Measurements from ENCODE around the gene ACYP2. TPM values are rescaled to one million over a fixed set of nuclear protein-coding genes. Genes with fewer than 3 reads are reported as not detected.

ACYP2 gene
- total and polyA plus RNA-seq, 4 donors, result 16.3 to 36.4 (median 24.8) TPM

GRCh38 chr2:54233832-54234649, 118.6 kb downstream of the ACYP2 start:
- no peaks in the 10 kb centered on the region for H3K36me3 ChIP-seq (ENCODE audit: control insufficient read depth in 1 of 2, insufficient read depth in 2 of 2, low read length in 1 of 2)
- intact Hi-C loops (cut with DNase I), result no loop called here
- WGBS, 2 donors, result 52 to 63% methylated on average over 4 of the region's 4 CpGs
- ATAC-seq (ENCODE audit: low FRiP score), result no peak
- peaks cover 0 to under 1% of the 10 kb centered on the region in 2 donors for H3K4me1 ChIP-seq (ENCODE audit: control insufficient read depth in 1 of 2, insufficient read depth in 2 of 2, low read length in 2 of 2)
- no peak for DNase-seq
- no peak overlapping the region for H3K4me3 ChIP-seq (ENCODE audit: low read length in 2 of 2)
- H3K27me3 ChIP-seq (ENCODE audit: control insufficient read depth in 1 of 2, insufficient read depth in 2 of 2, low read length in 1 of 2), result no peaks in the 10 kb centered on the region
- H3K27ac ChIP-seq (ENCODE audit: low read depth in 1 of 2, low read length in 2 of 2), result no peak overlapping the region
- no peaks in the 10 kb centered on the region for H3K9me3 ChIP-seq (ENCODE audit: control insufficient read depth, low read length)

DNA sequence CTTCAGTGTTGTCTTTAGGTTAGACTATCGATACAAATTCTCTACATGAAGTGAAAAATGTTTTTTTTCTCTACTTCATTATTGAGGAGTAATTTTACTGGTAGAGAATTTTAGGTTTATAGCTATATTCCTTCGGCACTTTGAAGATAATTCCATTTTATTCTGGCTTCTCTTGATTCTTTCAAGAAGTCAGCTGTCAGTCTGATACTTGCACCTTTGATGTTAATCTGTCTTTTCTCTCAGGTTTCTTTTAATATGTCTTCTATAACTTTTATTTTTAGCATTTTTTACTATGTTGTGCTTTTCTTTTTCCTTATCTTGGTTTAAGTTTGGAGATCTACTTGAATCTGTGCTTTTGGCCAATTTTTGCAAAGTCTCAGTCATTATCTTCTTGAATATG, 122.0 kb downstream of the ACYP2 start:
- Histone ChIP-seq H3K4me3 (ENCODE audit: low read length in 2 of 2) (no peak overlapping the region), H3K9me3 (ENCODE audit: control insufficient read depth, low read length) (no peaks in the 10 kb centered on the region), H3K36me3 (ENCODE audit: control insufficient read depth in 1 of 2, insufficient read depth in 2 of 2, low read length in 1 of 2) (no peaks in the 10 kb centered on the region), H3K4me1 (ENCODE audit: control insufficient read depth in 1 of 2, insufficient read depth in 2 of 2, low read length in 2 of 2) (peaks cover 6 to 10% of the 10 kb centered on the region in 2 donors), H3K27ac (ENCODE audit: low read depth in 1 of 2, low read length in 2 of 2) (no peak overlapping the region), H3K27me3 (ENCODE audit: control insufficient read depth in 1 of 2, insufficient read depth in 2 of 2, low read length in 1 of 2) (no peaks in the 10 kb centered on the region)
- intact Hi-C loops (cut with DNase I), result no loop called here
- WGBS, 2 donors, result 97 to 100% methylated on average over 2 of the region's 2 CpGs
- ATAC-seq (ENCODE audit: low FRiP score) (no peak), DNase-seq (no peak)

GRCh38 chr2:54239427-54239826, 124.0 kb downstream of the ACYP2 start:
- H3K27me3 ChIP-seq (ENCODE audit: control insufficient read depth in 1 of 2, insufficient read depth in 2 of 2, low read length in 1 of 2), result no peaks in the 10 kb centered on the region
- intact Hi-C loops (cut with DNase I), result no loop called here
- H3K4me3 ChIP-seq (ENCODE audit: low read length in 2 of 2), result no peak overlapping the region
- DNase-seq (no peak), ATAC-seq (ENCODE audit: low FRiP score) (no peak)
- peak overlapping the region; percentile 88 to 92 for H3K27ac ChIP-seq (ENCODE audit: low read depth in 1 of 2, low read length in 2 of 2)
- 16 to 19% methylated on average over 1 of the region's 1 CpG for WGBS, 2 donors
- H3K4me1 ChIP-seq (ENCODE audit: control insufficient read depth in 1 of 2, insufficient read depth in 2 of 2, low read length in 2 of 2), result peaks cover 6 to 10% of the 10 kb centered on the region in 2 donors
- no peaks in the 10 kb centered on the region for H3K9me3 ChIP-seq (ENCODE audit: control insufficient read depth, low read length)
- H3K36me3 ChIP-seq (ENCODE audit: control insufficient read depth in 1 of 2, insufficient read depth in 2 of 2, low read length in 1 of 2), result no peaks in the 10 kb centered on the region

GRCh38 chr2:54240515-54241469, 125.4 kb downstream of the ACYP2 start:
- DNase-seq, result no peak
- intact Hi-C loops (cut with DNase I), result no loop called here
- peaks cover 6 to 10% of the 10 kb centered on the region in 2 donors for H3K4me1 ChIP-seq (ENCODE audit: control insufficient read depth in 1 of 2, insufficient read depth in 2 of 2, low read length in 2 of 2)
- H3K27me3 ChIP-seq (ENCODE audit: control insufficient read depth in 1 of 2, insufficient read depth in 2 of 2, low read length in 1 of 2), result no peaks in the 10 kb centered on the region
- ATAC-seq (ENCODE audit: low FRiP score), result peak; percentile 83
- no peaks in the 10 kb centered on the region for H3K36me3 ChIP-seq (ENCODE audit: control insufficient read depth in 1 of 2, insufficient read depth in 2 of 2, low read length in 1 of 2)
- 13 to 15% methylated on average over 5 of the region's 5 CpGs for WGBS, 2 donors
- no peak overlapping the region for H3K4me3 ChIP-seq (ENCODE audit: low read length in 2 of 2)
- H3K9me3 ChIP-seq (ENCODE audit: control insufficient read depth, low read length), result no peaks in the 10 kb centered on the region
- H3K27ac ChIP-seq (ENCODE audit: low read depth in 1 of 2, low read length in 2 of 2), result peak overlapping the region; percentile 88 to 92

DNA sequence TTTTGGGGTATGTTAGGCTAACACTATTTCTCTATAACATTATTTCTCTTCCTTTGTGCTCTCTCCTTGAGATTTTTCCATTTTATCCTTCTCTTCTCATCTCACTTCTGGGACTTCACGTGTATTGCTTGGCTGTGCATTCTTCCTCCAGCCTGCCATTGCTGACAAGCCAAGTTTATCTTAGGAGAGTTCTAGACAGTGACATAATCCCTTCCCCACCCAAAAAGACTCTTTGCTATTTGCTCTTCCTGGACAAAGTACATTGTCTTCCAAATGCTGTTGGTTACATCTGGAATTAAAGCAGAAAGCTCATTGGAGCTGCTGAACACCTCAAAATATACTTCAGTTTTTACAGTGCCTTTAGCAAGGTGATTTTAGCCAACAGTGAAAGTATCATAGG, 131.7 kb downstream of the ACYP2 start:
- peak overlapping the region in 1 of 2 donors; percentile 43 for H3K27ac ChIP-seq (ENCODE audit: low read depth in 1 of 2, low read length in 2 of 2)

GRCh38 chr2:54249629-54250028, 134.2 kb downstream of the ACYP2 start:
- intact Hi-C loops (cut with DNase I), result no loop called here
- H3K36me3 ChIP-seq (ENCODE audit: control insufficient read depth in 1 of 2, insufficient read depth in 2 of 2, low read length in 1 of 2), result no peaks in the 10 kb centered on the region
- H3K9me3 ChIP-seq (ENCODE audit: control insufficient read depth, low read length), result no peaks in the 10 kb centered on the region
- DNase-seq (no peak), ATAC-seq (ENCODE audit: low FRiP score) (no peak)
- no peak overlapping the region for H3K4me3 ChIP-seq (ENCODE audit: low read length in 2 of 2)
- no peaks in the 10 kb centered on the region for H3K27me3 ChIP-seq (ENCODE audit: control insufficient read depth in 1 of 2, insufficient read depth in 2 of 2, low read length in 1 of 2)
- peaks cover 2 to 5% of the 10 kb centered on the region in 2 donors for H3K4me1 ChIP-seq (ENCODE audit: control insufficient read depth in 1 of 2, insufficient read depth in 2 of 2, low read length in 2 of 2)
- no peak overlapping the region for H3K27ac ChIP-seq (ENCODE audit: low read depth in 1 of 2, low read length in 2 of 2)

More for the DNA sequence above, 131.7 kb downstream of the ACYP2 start:
- intact Hi-C loops (cut with DNase I), result no loop called here
- Histone ChIP-seq H3K27me3 (ENCODE audit: control insufficient read depth in 1 of 2, insufficient read depth in 2 of 2, low read length in 1 of 2) (no peaks in the 10 kb centered on the region), H3K4me3 (ENCODE audit: low read length in 2 of 2) (no peak overlapping the region), H3K9me3 (ENCODE audit: control insufficient read depth, low read length) (no peaks in the 10 kb centered on the region), H3K4me1 (ENCODE audit: control insufficient read depth in 1 of 2, insufficient read depth in 2 of 2, low read length in 2 of 2) (peaks cover 2 to 5% of the 10 kb centered on the region in 2 donors), H3K36me3 (ENCODE audit: control insufficient read depth in 1 of 2, insufficient read depth in 2 of 2, low read length in 1 of 2) (no peaks in the 10 kb centered on the region)
- ATAC-seq (ENCODE audit: low FRiP score) (no peak), DNase-seq (no peak)
- 4 to 8% methylated on average over 1 of the region's 1 CpG for WGBS, 2 donors

DNA sequence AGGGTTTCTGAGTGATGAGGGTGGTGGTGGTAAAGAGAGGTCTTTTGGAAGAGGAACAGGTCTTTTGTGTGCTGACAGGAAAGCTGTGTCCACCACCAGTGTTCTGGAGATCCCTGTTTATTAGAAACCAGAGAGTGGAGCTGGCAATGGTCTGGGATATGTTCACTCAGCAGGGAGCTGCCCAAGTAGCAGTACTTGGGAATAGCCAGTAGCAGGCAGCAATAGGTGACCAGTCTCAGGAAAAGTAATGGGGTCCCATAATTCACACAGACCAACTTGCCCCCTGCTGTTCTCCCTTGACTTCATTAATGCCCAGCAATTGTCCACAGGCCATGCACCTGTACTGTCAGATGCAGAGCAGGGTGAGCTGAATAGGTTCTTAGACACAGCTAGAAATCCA, 138.8 kb downstream of the ACYP2 start:
- intact Hi-C loops (cut with DNase I), result no loop called here
- Histone ChIP-seq H3K27me3 (ENCODE audit: control insufficient read depth in 1 of 2, insufficient read depth in 2 of 2, low read length in 1 of 2) (no peaks in the 10 kb centered on the region), H3K9me3 (ENCODE audit: control insufficient read depth, low read length) (no peaks in the 10 kb centered on the region), H3K4me1 (ENCODE audit: control insufficient read depth in 1 of 2, insufficient read depth in 2 of 2, low read length in 2 of 2) (no peaks in the 10 kb centered on the region), H3K27ac (ENCODE audit: low read depth in 1 of 2, low read length in 2 of 2) (no peak overlapping the region), H3K36me3 (ENCODE audit: control insufficient read depth in 1 of 2, insufficient read depth in 2 of 2, low read length in 1 of 2) (no peaks in the 10 kb centered on the region), H3K4me3 (ENCODE audit: low read length in 2 of 2) (no peak overlapping the region)
- DNase-seq (no peak), ATAC-seq (ENCODE audit: low FRiP score) (no peak)

GRCh38 chr2:54255230-54256090, 140.0 kb downstream of the ACYP2 start:
- no peak overlapping the region for H3K27ac ChIP-seq (ENCODE audit: low read depth in 1 of 2, low read length in 2 of 2)
- no peaks in the 10 kb centered on the region for H3K27me3 ChIP-seq (ENCODE audit: control insufficient read depth in 1 of 2, insufficient read depth in 2 of 2, low read length in 1 of 2)
- H3K9me3 ChIP-seq (ENCODE audit: control insufficient read depth, low read length), result no peaks in the 10 kb centered on the region
- DNase-seq, result no peak
- no peaks in the 10 kb centered on the region for H3K36me3 ChIP-seq (ENCODE audit: control insufficient read depth in 1 of 2, insufficient read depth in 2 of 2, low read length in 1 of 2)
- intact Hi-C loops (cut with DNase I), result no loop called here
- H3K4me3 ChIP-seq (ENCODE audit: low read length in 2 of 2), result no peak overlapping the region
- H3K4me1 ChIP-seq (ENCODE audit: control insufficient read depth in 1 of 2, insufficient read depth in 2 of 2, low read length in 2 of 2), result no peaks in the 10 kb centered on the region
- WGBS, 2 donors, result 94 to 95% methylated on average over 36 to 37 of the region's 37 CpGs
- ATAC-seq (ENCODE audit: low FRiP score), result no peak

All from aorta (tissue), 5 donors.